Measurements from ENCODE around the gene MKRN2OS. TPM values are rescaled to one million over a fixed set of nuclear protein-coding genes. Genes with fewer than 3 reads are reported as not detected.
A peak's percentile ranks its signal among the peaks of the same experiment; 100 is the strongest.

The MKRN2OS gene
- total and polyA plus RNA-seq, 12 donors, result not detected

DNA sequence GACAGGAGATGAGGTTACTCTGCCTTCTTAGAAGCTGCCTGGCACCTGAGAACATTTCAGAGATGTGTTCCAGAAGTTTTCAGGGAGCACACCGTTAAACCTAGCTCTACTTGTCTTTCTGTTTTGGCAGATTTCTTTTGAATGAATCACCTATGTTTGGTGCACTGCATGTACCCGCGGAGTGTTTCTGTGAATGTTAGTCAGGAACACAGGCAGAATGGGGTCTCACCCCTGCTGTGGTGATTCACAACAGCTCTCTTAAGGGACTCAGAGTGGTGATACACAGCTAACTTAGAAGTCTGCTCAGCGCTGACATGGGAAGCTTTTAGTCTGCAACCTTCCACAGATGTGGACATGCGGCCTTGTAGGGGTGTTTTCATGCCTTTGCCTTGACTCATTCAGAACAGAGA lies 37.0 kb downstream of the MKRN2OS start:
- intact Hi-C loops (cut with DNase I), result no loop called here
- WGBS, 4 donors, result 34 to 58% (median 44%) methylated on average over 5 of the region's 5 CpGs
- Histone ChIP-seq H3K9me3 (replicated peaks in 1 of 3) (no peaks in the 10 kb centered on the region), H3K4me1 (replicated peaks in 1 of 2) (peaks cover 13 to 18% of the 10 kb centered on the region in 2 donors), H3K27me3 (no peaks in the 10 kb centered on the region), H3K36me3 (replicated peaks in 1 of 2) (peaks cover 0 to 29% of the 10 kb centered on the region in 2 donors), H3K4me3 (no peak overlapping the region), H3K27ac (peak overlapping the region; percentile 52 to 92 (median 67))
- TF ChIP-seq POLR2A (IDR thresholded peaks at IDR 0.05), result peak in 1 of 2 donors; percentile 50
- TF ChIP-seq, protein P1, sequence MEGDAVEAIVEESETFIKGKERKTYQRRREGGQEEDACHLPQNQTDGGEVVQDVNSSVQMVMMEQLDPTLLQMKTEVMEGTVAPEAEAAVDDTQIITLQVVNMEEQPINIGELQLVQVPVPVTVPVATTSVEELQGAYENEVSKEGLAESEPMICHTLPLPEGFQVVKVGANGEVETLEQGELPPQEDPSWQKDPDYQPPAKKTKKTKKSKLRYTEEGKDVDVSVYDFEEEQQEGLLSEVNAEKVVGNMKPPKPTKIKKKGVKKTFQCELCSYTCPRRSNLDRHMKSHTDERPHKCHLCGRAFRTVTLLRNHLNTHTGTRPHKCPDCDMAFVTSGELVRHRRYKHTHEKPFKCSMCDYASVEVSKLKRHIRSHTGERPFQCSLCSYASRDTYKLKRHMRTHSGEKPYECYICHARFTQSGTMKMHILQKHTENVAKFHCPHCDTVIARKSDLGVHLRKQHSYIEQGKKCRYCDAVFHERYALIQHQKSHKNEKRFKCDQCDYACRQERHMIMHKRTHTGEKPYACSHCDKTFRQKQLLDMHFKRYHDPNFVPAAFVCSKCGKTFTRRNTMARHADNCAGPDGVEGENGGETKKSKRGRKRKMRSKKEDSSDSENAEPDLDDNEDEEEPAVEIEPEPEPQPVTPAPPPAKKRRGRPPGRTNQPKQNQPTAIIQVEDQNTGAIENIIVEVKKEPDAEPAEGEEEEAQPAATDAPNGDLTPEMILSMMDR (IDR thresholded peaks at IDR 0.05), result no peak
- DNase-seq, result peak in 6 of 7 donors; percentile 65 to 82 (median 80)

DNA sequence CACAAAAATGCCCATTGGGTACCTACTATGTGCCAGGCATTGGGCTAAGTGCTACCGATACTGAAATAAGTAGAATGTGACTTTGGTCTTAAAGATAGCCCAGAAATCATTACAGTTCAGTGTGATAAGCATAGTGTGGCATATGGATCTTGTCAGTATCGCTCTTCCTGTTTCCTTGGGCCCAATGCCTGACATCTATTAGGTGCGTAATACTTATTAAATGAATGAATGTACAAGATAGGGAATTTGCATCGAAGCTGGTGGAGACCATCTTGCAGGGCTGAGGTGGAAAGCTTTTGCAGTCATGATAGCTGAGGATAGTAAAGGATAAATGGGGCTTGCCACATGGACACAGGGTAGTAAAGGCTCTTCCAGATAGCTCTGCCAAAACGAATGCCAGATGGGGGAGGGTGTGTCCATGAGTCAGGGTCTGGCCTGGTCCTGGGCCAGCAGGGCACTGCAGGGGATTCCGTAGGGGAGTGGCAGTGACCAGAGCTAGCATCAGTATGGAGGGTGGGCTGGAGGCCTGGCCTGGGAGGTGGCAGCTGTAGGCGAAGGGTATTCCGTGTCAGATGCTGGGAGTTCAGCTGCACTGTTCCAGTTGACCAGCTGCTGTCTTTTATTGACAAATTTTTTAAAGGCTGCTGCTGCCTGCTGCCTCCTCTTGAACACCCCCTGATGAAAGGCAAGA lies 37.6 kb downstream of the MKRN2OS start:
- intact Hi-C loops (cut with DNase I), result no loop called here
- Histone ChIP-seq H3K27me3 (no peaks in the 10 kb centered on the region), H3K36me3 (replicated peaks in 1 of 2) (peaks cover 0 to 34% of the 10 kb centered on the region in 2 donors), H3K4me3 (no peak overlapping the region), H3K9me3 (replicated peaks in 1 of 3) (no peaks in the 10 kb centered on the region), H3K4me1 (replicated peaks in 1 of 2) (peaks cover 13 to 18% of the 10 kb centered on the region in 2 donors), H3K27ac (peak overlapping the region; percentile 52 to 92 (median 67))
- TF ChIP-seq, protein P1 (IDR thresholded peaks at IDR 0.05), result no peak
- no peak for TF ChIP-seq POLR2A (IDR thresholded peaks at IDR 0.05)
- 59 to 71% (median 63%) methylated on average over 8 of the region's 8 CpGs for WGBS, 4 donors
- DNase-seq, result peak in 6 of 7 donors; percentile 44 to 62 (median 56)

DNA sequence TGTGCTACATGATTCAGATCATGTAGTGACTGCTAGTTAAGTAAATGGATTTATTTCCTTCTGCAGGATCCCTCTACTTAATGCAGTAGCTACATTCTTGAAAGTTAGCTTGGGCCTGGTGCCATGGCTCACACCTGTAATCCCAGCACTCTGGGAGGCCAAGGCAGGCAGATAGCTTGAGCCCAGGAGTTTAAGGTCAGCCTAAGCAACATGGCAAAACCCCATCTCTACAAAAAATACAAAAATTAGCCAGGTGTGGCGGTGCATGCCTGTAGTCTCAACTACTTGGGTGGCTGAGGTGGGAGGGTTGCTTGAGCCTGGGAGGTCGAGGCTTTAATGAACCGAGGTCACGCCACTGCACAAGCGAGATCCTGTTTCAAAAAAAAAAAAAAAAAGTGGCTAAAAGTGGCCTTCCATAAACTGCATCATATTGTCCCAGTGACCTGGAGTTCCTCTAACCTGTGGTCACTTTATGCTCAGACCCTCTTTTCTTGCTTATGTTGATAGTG lies 39.0 kb downstream of the MKRN2OS start:
- Histone ChIP-seq H3K36me3 (replicated peaks in 1 of 2) (peaks cover 0 to 34% of the 10 kb centered on the region in 2 donors), H3K4me3 (no peak overlapping the region), H3K9me3 (replicated peaks in 1 of 3) (no peaks in the 10 kb centered on the region), H3K4me1 (replicated peaks in 1 of 2) (peaks cover 26 to 30% of the 10 kb centered on the region in 2 donors), H3K27me3 (no peaks in the 10 kb centered on the region), H3K27ac (no peak overlapping the region)
- 94 to 98% (median 96%) methylated on average over 5 of the region's 5 CpGs for WGBS, 4 donors
- intact Hi-C loops (cut with DNase I), result no loop called here
- TF ChIP-seq, protein P1 (IDR thresholded peaks at IDR 0.05), result no peak
- no peak for TF ChIP-seq POLR2A (IDR thresholded peaks at IDR 0.05)
- DNase-seq, result peak in 1 of 7 donors; percentile 9

DNA sequence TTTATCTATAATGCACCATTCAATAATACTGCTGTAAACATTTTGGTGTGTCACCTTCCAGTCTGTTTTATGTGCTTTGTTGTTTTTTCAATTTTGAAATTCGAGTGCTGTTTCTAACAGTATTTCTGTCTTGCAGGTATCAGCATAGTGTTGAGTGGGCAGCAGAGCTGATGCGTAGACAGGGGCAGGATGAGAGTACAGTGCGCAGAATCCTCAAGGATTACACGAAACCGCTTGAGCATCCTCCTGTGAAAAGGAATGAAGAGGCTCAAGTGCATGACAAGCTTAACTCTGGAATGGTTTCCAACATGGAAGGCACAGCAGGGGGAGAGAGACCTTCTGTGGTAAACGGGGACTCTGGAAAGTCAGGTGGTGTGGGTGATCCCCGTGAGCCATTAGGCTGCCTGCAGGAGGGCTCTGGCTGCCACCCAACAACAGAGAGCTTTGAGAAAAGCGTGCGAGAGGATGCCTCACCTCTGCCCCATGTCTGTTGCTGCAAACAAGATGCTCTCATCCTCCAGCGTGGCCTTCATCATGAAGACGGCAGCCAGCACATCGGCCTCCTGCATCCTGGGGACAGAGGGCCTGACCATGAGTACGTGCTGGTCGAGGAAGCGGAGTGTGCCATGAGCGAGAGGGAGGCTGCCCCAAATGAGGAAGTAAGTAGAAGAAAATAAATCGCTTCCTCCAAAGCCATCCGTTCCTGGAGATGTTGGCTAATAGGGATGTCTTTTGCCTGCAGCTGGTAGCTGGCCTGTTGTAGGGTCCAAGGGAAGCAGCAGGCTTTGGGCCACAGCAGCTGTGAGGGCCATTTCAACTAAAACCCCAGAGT lies 42.0 kb downstream of the MKRN2OS start:
- peaks cover 0 to 29% of the 10 kb centered on the region in 2 donors for H3K36me3 ChIP-seq (replicated peaks in 1 of 2)

More for the DNA sequence above, 42.0 kb downstream of the MKRN2OS start:
- H3K27ac ChIP-seq, result no peak overlapping the region
- intact Hi-C loops (cut with DNase I), result no loop called here
- peak in 2 of 7 donors; percentile 17 to 46 for DNase-seq
- TF ChIP-seq, protein P1 (IDR thresholded peaks at IDR 0.05), result no peak
- no peak for TF ChIP-seq POLR2A (IDR thresholded peaks at IDR 0.05)
- H3K4me3 ChIP-seq, result no peak overlapping the region
- H3K27me3 ChIP-seq, result no peaks in the 10 kb centered on the region
- no peaks in the 10 kb centered on the region for H3K9me3 ChIP-seq (replicated peaks in 1 of 3)
- WGBS, 4 donors, result 84 to 95% (median 91%) methylated on average over 17 to 18 of the region's 18 CpGs
- peaks cover 20 to 29% of the 10 kb centered on the region in 2 donors for H3K4me1 ChIP-seq (replicated peaks in 1 of 2)

Data from adrenal gland (tissue), 12 donors.